HCT116 (cell line): ENCODE results near the gene DCAF5. TPM values are rescaled to one million over a fixed set of nuclear protein-coding genes. Genes with fewer than 3 reads are reported as not detected.

Source experiments
- ATAC-seq: fragments of 200-7000 bp; cut with Tn5 transposase; 2 replicates; pipeline ENCODE4 v1.9.1; 2020; ENCODE audit warnings: mild to moderate bottlenecking, moderate library complexity
- BruUV-seq: library from RNA; stranded (reverse); fragments of 400-500 nt; replicated peaks from 2 replicates; lab custom pipeline; 2021; lab: Mats Ljungman, UMichigan
- CTCF ChIA-PET: fragments of 300-600 bp; sonication (Branson Sonifier 250); formaldehyde crosslinking; loops from one replicate; lab custom pipeline; 2021; ENCODE audit warnings: antibody characterized with exemption; lab: Charles Lee
- POLR2A ChIA-PET: fragments of 300-600, 350-600 bp; sonication (Branson Sonifier 250); formaldehyde crosslinking; loops from one replicate; lab custom pipeline; 2021; ENCODE audit warnings: antibody characterized with exemption; lab: Charles Lee
- RAD21 ChIA-PET, 2 experiments: fragments of 300-600 bp; sonication (Branson Sonifier 250); formaldehyde crosslinking; loops; one replicate each; lab custom pipeline; 2023; ENCODE audit warnings: low total read pairs in 2 of 2; ENCODE audit not compliant: uncharacterized antibody in 2 of 2, unreplicated experiment in 2 of 2, low non-redundant PET in 1 of 2; lab: Charles Lee
- DNase-seq: peaks from one replicate; pipeline ENCODE4 v3.0.0-alpha.2; 2010; ENCODE audit warnings: low read depth, low spot score
- H2AFZ ChIP-seq: fragments of 200-600 bp; shearing (Covaris generic), sonication (generic); 2 replicates; pipeline ENCODE4 v1.6.1; 2017; ENCODE audit warnings: low read depth, mixed run types, mixed read lengths, antibody characterized with exemption, low read length; ENCODE audit not compliant: poor library complexity, severe bottlenecking
- H3K27ac ChIP-seq: 2 replicates; pipeline ENCODE4 v1.5.1; 2012; ENCODE audit warnings: low read depth, low read length
- H3K27me3 ChIP-seq: fragments of 200-600 bp; sonication (generic); 2 replicates; pipeline ENCODE4 v1.6.1; 2016; ENCODE audit warnings: mixed run types, low read length, mixed read lengths; ENCODE audit not compliant: insufficient read depth
- H3K36me3 ChIP-seq, 2 experiments: fragments of 200-500 bp in 1 of 2; fragments of 200-600 bp in 1 of 2; sonication (Bioruptor generic) in 1 of 2; sonication (generic) in 1 of 2; 2 replicates each; pipeline versions ENCODE4 v1.5.1 to v1.6.1; 2014 to 2016; ENCODE audit warnings: low read length in 2 of 2, inconsistent platforms in 1 of 2, mixed read lengths in 1 of 2, mixed run types in 1 of 2; ENCODE audit not compliant: insufficient read depth in 2 of 2, control insufficient read depth in 1 of 2
- H3K4me1 ChIP-seq, 2 experiments: fragments of 200-600 bp in 1 of 2; sonication (generic) in 1 of 2; 2 replicates each; pipeline versions ENCODE4 v1.5.1 to v1.6.1; 2012 to 2017; ENCODE audit warnings: low read length in 2 of 2, inconsistent platforms in 1 of 2, mild to moderate bottlenecking in 1 of 2, mixed read lengths in 1 of 2, mixed run types in 1 of 2, moderate library complexity in 1 of 2; ENCODE audit not compliant: insufficient read depth in 2 of 2, control insufficient read depth in 1 of 2
- H3K4me2 ChIP-seq: fragments of 200-600 bp; sonication (generic); 2 replicates; pipeline ENCODE4 v1.6.1; 2017; ENCODE audit warnings: mixed run types, low read length, mixed read lengths
- H3K4me3 ChIP-seq, 2 experiments: fragments of 200-600 bp in 1 of 2; sonication (generic) in 1 of 2; replicated peaks in 1 of 2; 2 replicates each; pipeline ENCODE4 v1.5.1; 2011 to 2016; ENCODE audit warnings: low read length in 2 of 2, control low read depth in 1 of 2, low read depth in 1 of 2, mild to moderate bottlenecking in 1 of 2, mixed read lengths in 1 of 2, mixed run types in 1 of 2
- H3K79me2 ChIP-seq: fragments of 200-600 bp; sonication (generic); 2 replicates; pipeline ENCODE4 v1.6.1; 2017; ENCODE audit warnings: mild to moderate bottlenecking, mixed run types, low read length, moderate library complexity, mixed read lengths; ENCODE audit not compliant: insufficient read depth
- H3K9ac ChIP-seq: fragments of 200-600 bp; sonication (generic); 2 replicates; pipeline ENCODE4 v1.6.1; 2016; ENCODE audit warnings: low read length, mixed read lengths
- H3K9me2 ChIP-seq: fragments of 200-600 bp; sonication (generic), shearing (Covaris generic); 2 replicates; pipeline ENCODE4 v1.6.1; 2017; ENCODE audit warnings: mixed run types, mild to moderate bottlenecking, moderate library complexity; ENCODE audit not compliant: insufficient read depth
- H3K9me3 ChIP-seq, 2 experiments: fragments of 200-500 bp in 1 of 2; fragments of 200-600 bp in 1 of 2; sonication (Bioruptor generic) in 1 of 2; sonication (generic) in 1 of 2; 2 replicates each; pipeline ENCODE4 v1.6.1; 2014 to 2017; ENCODE audit warnings: low read length in 2 of 2, mixed read lengths in 2 of 2, inconsistent platforms in 1 of 2, low read depth in 1 of 2, mild to moderate bottlenecking in 1 of 2, mixed run types in 1 of 2, moderate library complexity in 1 of 2; ENCODE audit not compliant: control insufficient read depth in 1 of 2, insufficient read depth in 1 of 2
- H4K20me1 ChIP-seq: fragments of 200-600 bp; sonication (generic), shearing (Covaris generic); 2 replicates; pipeline ENCODE4 v1.6.1; 2017; ENCODE audit warnings: mixed run types, mild to moderate bottlenecking, moderate library complexity; ENCODE audit not compliant: insufficient read depth
- CBX3 ChIP-seq: IDR thresholded peaks from 2 replicates; pipeline ENCODE4 v1.6.1; 2012; ENCODE audit warnings: low read depth
- CEBPB ChIP-seq: IDR thresholded peaks from 2 replicates; pipeline ENCODE4 v1.6.1; 2012; ENCODE audit warnings: low read depth
- FOSL1 ChIP-seq: IDR thresholded peaks from 2 replicates; pipeline ENCODE4 v1.6.1; 2012; ENCODE audit warnings: low read depth
- JUND ChIP-seq: IDR thresholded peaks from 2 replicates; pipeline ENCODE4 v1.6.1; 2012
- POLR2A ChIP-seq: IDR thresholded peaks from 2 replicates; pipeline ENCODE4 v1.7.0; 2011; ENCODE audit warnings: borderline replicate concordance; ENCODE audit not compliant: insufficient read depth, insufficient read length; ENCODE audit errors: extremely low read depth
- POLR2AphosphoS5 ChIP-seq: IDR thresholded peaks from 2 replicates; pipeline ENCODE4 v1.6.1; 2011; ENCODE audit warnings: mild to moderate bottlenecking, low read depth, low read length, moderate library complexity
- RAD21 ChIP-seq: IDR thresholded peaks from 2 replicates; pipeline ENCODE4 v1.6.1; 2012; ENCODE audit warnings: low read depth, mild to moderate bottlenecking
- SIN3A ChIP-seq: IDR thresholded peaks from 2 replicates; pipeline ENCODE4 v1.6.1; 2012; ENCODE audit warnings: low read depth
- SP1 ChIP-seq: IDR thresholded peaks from 2 replicates; pipeline ENCODE4 v1.6.1; 2012; ENCODE audit warnings: low read depth
- SRF ChIP-seq: IDR thresholded peaks from 2 replicates; pipeline ENCODE4 v1.6.1; 2012; ENCODE audit warnings: low read depth
- TCF7L2 ChIP-seq: IDR thresholded peaks from 2 replicates; pipeline ENCODE4 v1.7.0; 2011; ENCODE audit warnings: borderline replicate concordance, inconsistent platforms; ENCODE audit not compliant: insufficient read depth, insufficient read length; ENCODE audit errors: extremely low read depth
- YY1 ChIP-seq: IDR thresholded peaks from 2 replicates; pipeline ENCODE4 v1.6.1; 2011; ENCODE audit warnings: low read length, low read depth, moderate library complexity, mild to moderate bottlenecking; ENCODE audit not compliant: insufficient replicate concordance; ENCODE audit errors: extremely low read depth
- ZFX ChIP-seq: fragments of 450-650 bp; IDR thresholded peaks from 2 replicates; pipeline ENCODE4 v1.6.1; 2017
- ZNF274 ChIP-seq: fragments of 200-500 bp; sonication (Bioruptor generic); IDR thresholded peaks from 2 replicates; pipeline ENCODE4 v1.6.1; 2014; ENCODE audit warnings: mild to moderate bottlenecking, low read depth, low read length, inconsistent platforms
- intact Hi-C: fragments of 100-400 bp; cut with micrococcal nuclease; formaldehyde crosslinking; loops from 2 replicates; pipeline ENCODE4 v1.10.0; 2022
- total RNA-seq: library from RNA; stranded (reverse); gene quantifications from one replicate; pipeline ENCODE4 v1.2.1, GENCODE V29; 2021; ENCODE audit not compliant: unreplicated experiment
- TF ChIP-seq, protein P1 (sequence below), 3 experiments: fragments of 200-600 bp in 1 of 3; sonication (generic) in 1 of 3; IDR thresholded peaks in 2 of 3; conservative IDR thresholded peaks in 1 of 3; 2 replicates each; pipeline ENCODE4 v1.5.1; 2012 to 2017; ENCODE audit warnings: low read depth in 2 of 3, low read length in 2 of 3, antibody characterized with exemption in 1 of 3, borderline replicate concordance in 1 of 3, control low read depth in 1 of 3, mild to moderate bottlenecking in 1 of 3, mixed read lengths in 1 of 3, mixed run types in 1 of 3, moderate library complexity in 1 of 3; ENCODE audit not compliant: insufficient read depth in 1 of 3
- TF ChIP-seq, protein P2 (sequence below): IDR thresholded peaks from 2 replicates; pipeline ENCODE4 v1.6.1; 2011; ENCODE audit warnings: mild to moderate bottlenecking, low read length, moderate library complexity; ENCODE audit not compliant: insufficient replicate concordance; ENCODE audit errors: extremely low read depth
- TF ChIP-seq, protein P3 (sequence below): IDR thresholded peaks from 2 replicates; pipeline ENCODE4 v1.6.1; 2012; ENCODE audit warnings: low read depth
- TF ChIP-seq, protein P4 (sequence below): IDR thresholded peaks from 2 replicates; pipeline ENCODE4 v1.6.1; 2012
- TF ChIP-seq, protein P5 (sequence below): IDR thresholded peaks from 2 replicates; pipeline ENCODE4 v1.6.1; 2012

DCAF5 gene
- total RNA-seq, 1 experiment from 2014 or later: 27.1 TPM

DNA sequence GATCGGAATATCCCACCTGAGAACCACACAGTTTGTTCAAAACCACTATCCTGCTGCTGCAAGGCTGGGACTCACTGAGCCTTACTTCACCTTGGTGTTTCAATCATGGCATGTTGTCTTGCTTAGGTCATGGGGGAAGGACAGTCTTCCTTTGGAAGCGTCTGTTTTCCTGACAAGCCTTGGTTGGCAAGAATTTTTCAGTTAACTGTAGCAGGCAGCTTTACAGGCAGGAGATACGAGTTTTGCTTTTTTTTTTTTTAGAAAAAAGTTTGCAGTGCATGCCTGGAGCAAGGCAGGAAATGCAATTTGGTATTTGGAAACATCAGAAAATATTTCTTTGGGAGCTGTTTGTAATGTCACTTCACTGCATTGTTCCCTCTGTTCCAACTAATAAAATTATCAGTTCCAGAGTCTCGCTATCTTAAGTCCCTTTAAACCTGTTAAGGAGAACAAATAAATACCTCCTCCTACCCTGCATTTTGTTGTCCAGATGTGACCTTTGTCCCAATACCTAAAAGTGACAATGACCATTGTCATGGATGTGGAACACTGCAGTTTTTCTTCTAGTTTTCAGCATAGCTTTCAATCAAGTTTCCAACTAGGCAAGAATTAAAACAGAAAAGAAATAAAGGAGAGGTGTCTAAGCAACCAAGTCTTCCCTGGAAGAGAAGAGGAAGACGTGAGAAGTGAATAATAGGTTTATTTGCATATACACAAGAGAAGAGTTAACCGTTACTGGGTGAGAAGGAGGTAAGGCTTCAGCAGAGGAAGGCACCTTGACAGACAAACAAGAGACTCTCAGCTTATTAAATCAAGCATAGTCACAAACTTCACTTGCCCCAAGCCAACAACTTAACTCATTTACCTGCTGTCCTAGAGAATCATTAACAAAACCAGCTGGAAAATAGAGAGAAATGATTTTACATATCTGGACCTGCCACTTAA lies 102.4 kb downstream of the DCAF5 start:
- H4K20me1 ChIP-seq: no peaks in the 10 kb centered on the region
- no peaks in the 10 kb centered on the region for H3K9me2 ChIP-seq
- ChIA-PET RAD21 (no interaction called here), CTCF (interaction anchor here (0.7 kb wide), 1 partner anchor 10 kb away, joined by 4 read pairs; no protein-coding TSS in a partner anchor), POLR2A (no interaction called here)
- H3K27me3 ChIP-seq: no peaks in the 10 kb centered on the region
- H3K36me3 ChIP-seq: peaks cover 8 to 13% of the 10 kb centered on the region in 2 experiments; a peak in 3 of 4 replicates
- BruUV-seq: no TSS peak
- ATAC-seq (no peak), DNase-seq (no peak)
- no peaks in the 10 kb centered on the region for H3K79me2 ChIP-seq
- intact Hi-C loops: no loop called here
- no peak overlapping the region for H3K9ac ChIP-seq
- no peak overlapping the region for H2AFZ ChIP-seq
- no peak overlapping the region for H3K27ac ChIP-seq
- no peaks in the 10 kb centered on the region for H3K4me1 ChIP-seq
- H3K9me3 ChIP-seq: no peaks in the 10 kb centered on the region
- no peak overlapping the region for H3K4me2 ChIP-seq
- no peak overlapping the region for H3K4me3 ChIP-seq
- TF ChIP-seq POLR2AphosphoS5: no peak
- TF ChIP-seq SIN3A: no peak
- TF ChIP-seq, protein P1, sequence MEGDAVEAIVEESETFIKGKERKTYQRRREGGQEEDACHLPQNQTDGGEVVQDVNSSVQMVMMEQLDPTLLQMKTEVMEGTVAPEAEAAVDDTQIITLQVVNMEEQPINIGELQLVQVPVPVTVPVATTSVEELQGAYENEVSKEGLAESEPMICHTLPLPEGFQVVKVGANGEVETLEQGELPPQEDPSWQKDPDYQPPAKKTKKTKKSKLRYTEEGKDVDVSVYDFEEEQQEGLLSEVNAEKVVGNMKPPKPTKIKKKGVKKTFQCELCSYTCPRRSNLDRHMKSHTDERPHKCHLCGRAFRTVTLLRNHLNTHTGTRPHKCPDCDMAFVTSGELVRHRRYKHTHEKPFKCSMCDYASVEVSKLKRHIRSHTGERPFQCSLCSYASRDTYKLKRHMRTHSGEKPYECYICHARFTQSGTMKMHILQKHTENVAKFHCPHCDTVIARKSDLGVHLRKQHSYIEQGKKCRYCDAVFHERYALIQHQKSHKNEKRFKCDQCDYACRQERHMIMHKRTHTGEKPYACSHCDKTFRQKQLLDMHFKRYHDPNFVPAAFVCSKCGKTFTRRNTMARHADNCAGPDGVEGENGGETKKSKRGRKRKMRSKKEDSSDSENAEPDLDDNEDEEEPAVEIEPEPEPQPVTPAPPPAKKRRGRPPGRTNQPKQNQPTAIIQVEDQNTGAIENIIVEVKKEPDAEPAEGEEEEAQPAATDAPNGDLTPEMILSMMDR (IDR thresholded peaks at IDR 0.05 in 2 of 3, conservative IDR thresholded peaks at IDR 0.05 in 1 of 3; ENCODE audit: borderline replicate concordance in 1 of 3, insufficient read depth in 1 of 3, low read depth in 2 of 3, low read length in 2 of 3): no peak
- TF ChIP-seq CBX3: no peak
- TF ChIP-seq SP1: no peak
- no peak for TF ChIP-seq FOSL1
- TF ChIP-seq SRF: no peak
- no peak for TF ChIP-seq CEBPB
- TF ChIP-seq TCF7L2: no peak
- TF ChIP-seq, protein P2, sequence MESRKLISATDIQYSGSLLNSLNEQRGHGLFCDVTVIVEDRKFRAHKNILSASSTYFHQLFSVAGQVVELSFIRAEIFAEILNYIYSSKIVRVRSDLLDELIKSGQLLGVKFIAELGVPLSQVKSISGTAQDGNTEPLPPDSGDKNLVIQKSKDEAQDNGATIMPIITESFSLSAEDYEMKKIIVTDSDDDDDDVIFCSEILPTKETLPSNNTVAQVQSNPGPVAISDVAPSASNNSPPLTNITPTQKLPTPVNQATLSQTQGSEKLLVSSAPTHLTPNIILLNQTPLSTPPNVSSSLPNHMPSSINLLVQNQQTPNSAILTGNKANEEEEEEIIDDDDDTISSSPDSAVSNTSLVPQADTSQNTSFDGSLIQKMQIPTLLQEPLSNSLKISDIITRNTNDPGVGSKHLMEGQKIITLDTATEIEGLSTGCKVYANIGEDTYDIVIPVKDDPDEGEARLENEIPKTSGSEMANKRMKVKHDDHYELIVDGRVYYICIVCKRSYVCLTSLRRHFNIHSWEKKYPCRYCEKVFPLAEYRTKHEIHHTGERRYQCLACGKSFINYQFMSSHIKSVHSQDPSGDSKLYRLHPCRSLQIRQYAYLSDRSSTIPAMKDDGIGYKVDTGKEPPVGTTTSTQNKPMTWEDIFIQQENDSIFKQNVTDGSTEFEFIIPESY: no peak
- no peak for TF ChIP-seq JUND
- TF ChIP-seq ZNF274: no peak
- no peak for TF ChIP-seq YY1
- TF ChIP-seq, protein P3, sequence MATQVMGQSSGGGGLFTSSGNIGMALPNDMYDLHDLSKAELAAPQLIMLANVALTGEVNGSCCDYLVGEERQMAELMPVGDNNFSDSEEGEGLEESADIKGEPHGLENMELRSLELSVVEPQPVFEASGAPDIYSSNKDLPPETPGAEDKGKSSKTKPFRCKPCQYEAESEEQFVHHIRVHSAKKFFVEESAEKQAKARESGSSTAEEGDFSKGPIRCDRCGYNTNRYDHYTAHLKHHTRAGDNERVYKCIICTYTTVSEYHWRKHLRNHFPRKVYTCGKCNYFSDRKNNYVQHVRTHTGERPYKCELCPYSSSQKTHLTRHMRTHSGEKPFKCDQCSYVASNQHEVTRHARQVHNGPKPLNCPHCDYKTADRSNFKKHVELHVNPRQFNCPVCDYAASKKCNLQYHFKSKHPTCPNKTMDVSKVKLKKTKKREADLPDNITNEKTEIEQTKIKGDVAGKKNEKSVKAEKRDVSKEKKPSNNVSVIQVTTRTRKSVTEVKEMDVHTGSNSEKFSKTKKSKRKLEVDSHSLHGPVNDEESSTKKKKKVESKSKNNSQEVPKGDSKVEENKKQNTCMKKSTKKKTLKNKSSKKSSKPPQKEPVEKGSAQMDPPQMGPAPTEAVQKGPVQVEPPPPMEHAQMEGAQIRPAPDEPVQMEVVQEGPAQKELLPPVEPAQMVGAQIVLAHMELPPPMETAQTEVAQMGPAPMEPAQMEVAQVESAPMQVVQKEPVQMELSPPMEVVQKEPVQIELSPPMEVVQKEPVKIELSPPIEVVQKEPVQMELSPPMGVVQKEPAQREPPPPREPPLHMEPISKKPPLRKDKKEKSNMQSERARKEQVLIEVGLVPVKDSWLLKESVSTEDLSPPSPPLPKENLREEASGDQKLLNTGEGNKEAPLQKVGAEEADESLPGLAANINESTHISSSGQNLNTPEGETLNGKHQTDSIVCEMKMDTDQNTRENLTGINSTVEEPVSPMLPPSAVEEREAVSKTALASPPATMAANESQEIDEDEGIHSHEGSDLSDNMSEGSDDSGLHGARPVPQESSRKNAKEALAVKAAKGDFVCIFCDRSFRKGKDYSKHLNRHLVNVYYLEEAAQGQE: no peak
- TF ChIP-seq, protein P4, sequence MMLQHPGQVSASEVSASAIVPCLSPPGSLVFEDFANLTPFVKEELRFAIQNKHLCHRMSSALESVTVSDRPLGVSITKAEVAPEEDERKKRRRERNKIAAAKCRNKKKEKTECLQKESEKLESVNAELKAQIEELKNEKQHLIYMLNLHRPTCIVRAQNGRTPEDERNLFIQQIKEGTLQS: no peak
- TF ChIP-seq, protein P5, sequence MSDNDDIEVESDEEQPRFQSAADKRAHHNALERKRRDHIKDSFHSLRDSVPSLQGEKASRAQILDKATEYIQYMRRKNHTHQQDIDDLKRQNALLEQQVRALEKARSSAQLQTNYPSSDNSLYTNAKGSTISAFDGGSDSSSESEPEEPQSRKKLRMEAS: no peak
- TF ChIP-seq POLR2A: no peak
- no peak for TF ChIP-seq RAD21
- no peak for TF ChIP-seq ZFX
